Lower leg skin (tissue), 4 donors: ENCODE data around the gene IDNK. TPM values are rescaled to one million over a fixed set of nuclear protein-coding genes. Genes with fewer than 3 reads are reported as not detected.

ENCODE experiments used
- DNase-seq, 2 donors: peaks; one replicate each; pipeline ENCODE4 v3.0.0-alpha.2; 2019; ENCODE audit warnings: low spot score in 2 of 2
- H3K4me3 ChIP-seq: fragments of 200-600 bp; sonication (generic); 2 replicates; pipeline ENCODE4 v1.5.1; 2017; ENCODE audit warnings: mild to moderate bottlenecking, low read depth; ENCODE audit not compliant: poor library complexity, severe bottlenecking
- CTCF ChIP-seq, 3 donors: fragments of 450-650 bp; IDR thresholded peaks; one replicate each; pipeline ENCODE4 v1.5.1; 2016; ENCODE audit warnings: antibody characterized with exemption in 3 of 3, mild to moderate bottlenecking in 3 of 3, moderate library complexity in 2 of 3
- POLR2A ChIP-seq, 2 donors: fragments of 450-650 bp; IDR thresholded peaks; one replicate each; pipeline ENCODE4 v1.6.1; 2016 to 2017; ENCODE audit warnings: antibody characterized with exemption in 2 of 2, mild to moderate bottlenecking in 1 of 2, moderate library complexity in 1 of 2
- WGBS, 2 donors: methylation state at CpG; one replicate each; pipeline ENCODE4 v1.1.5; 2018; 5-methylcytosine and 5-hydroxymethylcytosine counted together
- intact Hi-C: fragments of 100-400 bp; cut with DNase I; formaldehyde crosslinking; loops from one replicate; pipeline ENCODE4 v1.15.0; 2023; ENCODE audit warnings: low total_unique reads
- total RNA-seq, 4 donors: library from RNA; depleted of rRNA; stranded (reverse); fragments of >200 nt; gene quantifications; one replicate each; pipeline ENCODE4 v1.1.0, GENCODE V29; 2016

The IDNK gene
- total RNA-seq, 4 donors from 2014 or later: 0.53 to 5.5 (median 2.2) TPM

- intact Hi-C loops: no loop called here
- no peak for DNase-seq
- 93 to 100% methylated on average over 1 of the region's 1 CpG for WGBS, 2 donors
- H3K4me3 ChIP-seq: no peak overlapping the region
- TF ChIP-seq CTCF (IDR thresholded peaks at IDR 0.05) (no peak), POLR2A (IDR thresholded peaks at IDR 0.05) (no peak)
Observed at GRCh38 chr9:83680233-83680632, 57.3 kb downstream of the IDNK start.

GRCh38 chr9:83681490-83681889 is 58.5 kb downstream of the IDNK start:
- no peak overlapping the region for H3K4me3 ChIP-seq
- no peak for TF ChIP-seq POLR2A (IDR thresholded peaks at IDR 0.05)
- TF ChIP-seq CTCF (IDR thresholded peaks at IDR 0.05): no peak
- 89 to 93% methylated on average over 2 of the region's 2 CpGs for WGBS, 2 donors
- intact Hi-C loops: no loop called here
- no peak for DNase-seq

- WGBS, 2 donors: 81 to 86% methylated on average over 3 of the region's 3 CpGs
- H3K4me3 ChIP-seq: no peak overlapping the region
- no peak for DNase-seq
- intact Hi-C loops: no loop called here
- no peak for TF ChIP-seq POLR2A (IDR thresholded peaks at IDR 0.05)
- no peak for TF ChIP-seq CTCF (IDR thresholded peaks at IDR 0.05)
Observed at GRCh38 chr9:83688921-83689320, 66.0 kb downstream of the IDNK start.

GRCh38 chr9:83691492-83691891 is 68.5 kb downstream of the IDNK start:
- intact Hi-C loops: no loop called here

More at GRCh38 chr9:83691492-83691891, 68.5 kb downstream of the IDNK start:
- WGBS, 2 donors: 84 to 85% methylated on average over 3 of the region's 3 CpGs
- TF ChIP-seq CTCF (IDR thresholded peaks at IDR 0.05): no peak
- no peak for TF ChIP-seq POLR2A (IDR thresholded peaks at IDR 0.05)
- DNase-seq: no peak
- no peak overlapping the region for H3K4me3 ChIP-seq

Other genes with a start within 250 kb of the IDNK start
- gene FRMD3, start 84.7 kb upstream of the IDNK start, total RNA-seq: 1 to 10 TPM; 2.2 to 5.8 (median 4.4) TPM
- 100 to 1,000 TPM in 2 of 4 donors, 10 to 100 TPM in 2; 92.7 to 120 (median 101) TPM for gene UBQLN1, start 84.8 kb downstream of the IDNK start, total RNA-seq
- 1 to 10 TPM; 1.3 to 4.5 (median 2.6) TPM for gene GKAP1, start 194.6 kb downstream of the IDNK start, total RNA-seq